ENCODE data around the gene SLC44A5.
"Not testable (repeated sequence)": the region's sequence is repeated elsewhere in the genome, so short reads cannot be mapped to it uniquely, and the experiment has no call there.

Gene SLC44A5

DNA sequence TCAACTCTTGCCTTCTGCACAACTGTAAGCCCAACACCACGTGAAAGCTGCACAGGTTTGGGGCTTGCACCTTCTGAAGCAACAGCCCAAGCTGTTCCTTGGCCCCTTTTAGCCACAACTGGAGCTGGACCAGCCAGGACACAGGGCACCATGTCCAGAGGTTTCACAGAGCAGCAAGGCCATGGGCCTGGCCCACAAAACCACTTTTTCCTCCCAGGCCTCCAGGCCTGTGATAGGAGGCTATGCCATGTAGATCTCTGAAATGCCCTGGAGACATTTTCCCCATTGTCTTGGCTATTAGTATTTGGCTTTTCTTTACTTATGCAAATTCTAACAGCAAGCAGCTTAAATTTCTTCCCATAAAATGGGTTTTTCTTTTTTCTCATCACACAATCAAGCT, 126.1 kb downstream of the SLC44A5 start:
- Histone ChIP-seq H3K9ac (no peak overlapping the region), H3K36me3 (no peaks in the 10 kb centered on the region), H3K27me3 (no peaks in the 10 kb centered on the region), H3K4me3 (no peak overlapping the region; a peak in 1 of 20 replicates), H4K20me1 (no peaks in the 10 kb centered on the region), H3K27ac (no peak overlapping the region), H3K9me3 (replicated peaks in 1 of 11) (peaks cover 13 to 22% (median 18%) of the 10 kb centered on the region in 11 experiments; a peak in 21 of 22 replicates), H3K4me1 (peaks cover 0 to 8% (median 3%) of the 10 kb centered on the region in 10 experiments; a peak in 7 of 20 replicates), H3K4me2 (no peak overlapping the region)
- no peak for TF ChIP-seq Cebpa-rat (IDR thresholded peaks at IDR 0.05)

- H3K9me3 ChIP-seq (replicated peaks in 1 of 11), result peaks cover 13 to 22% (median 18%) of the 10 kb centered on the region in 11 experiments; a peak in 21 of 22 replicates
- no peak overlapping the region for H3K9ac ChIP-seq
- no peaks in the 10 kb centered on the region for H3K27me3 ChIP-seq
- H3K4me1 ChIP-seq, result peaks cover 0 to 8% (median 3%) of the 10 kb centered on the region in 10 experiments; a peak in 7 of 20 replicates
- no peak overlapping the region for H3K4me3 ChIP-seq
- H3K27ac ChIP-seq, result no peak overlapping the region
- no peak for TF ChIP-seq Cebpa-rat (IDR thresholded peaks at IDR 0.05)
- H3K4me2 ChIP-seq, result no peak overlapping the region
- no peaks in the 10 kb centered on the region for H3K36me3 ChIP-seq
- no peaks in the 10 kb centered on the region for H4K20me1 ChIP-seq
These were observed 128.0 kb downstream of the SLC44A5 start for GRCh38 chr1:75482951-75483350.

DNA sequence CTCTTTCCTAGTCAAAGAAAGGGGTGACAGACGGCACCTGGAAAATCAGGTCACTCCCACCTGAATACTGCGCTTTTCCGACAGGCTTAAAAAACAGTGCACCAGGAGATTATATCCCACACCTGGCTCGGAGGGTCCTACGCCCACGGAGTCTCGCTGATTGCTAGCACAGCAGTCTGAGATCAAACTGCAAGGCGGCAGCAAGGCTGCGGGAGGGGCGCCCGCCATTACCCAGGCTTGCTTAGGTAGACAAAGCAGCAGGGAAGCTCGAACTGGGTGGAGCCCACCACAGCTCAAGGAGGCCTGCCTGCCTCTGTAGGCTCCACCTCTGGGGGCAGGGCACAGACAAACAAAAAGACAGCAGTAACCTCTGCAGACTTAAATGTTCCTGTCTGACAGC, 134.4 kb downstream of the SLC44A5 start:
- not testable (repeated sequence) for H3K9me3 ChIP-seq (replicated peaks in 1 of 11); H3K36me3 ChIP-seq; H3K27me3 ChIP-seq; H3K4me2 ChIP-seq; H3K4me3 ChIP-seq; H3K27ac ChIP-seq; H3K9ac ChIP-seq; H4K20me1 ChIP-seq
- peaks cover 0 to 34% (median 7%) of the 10 kb centered on the region in 10 experiments; a peak in 12 of 20 replicates for H3K4me1 ChIP-seq

DNA sequence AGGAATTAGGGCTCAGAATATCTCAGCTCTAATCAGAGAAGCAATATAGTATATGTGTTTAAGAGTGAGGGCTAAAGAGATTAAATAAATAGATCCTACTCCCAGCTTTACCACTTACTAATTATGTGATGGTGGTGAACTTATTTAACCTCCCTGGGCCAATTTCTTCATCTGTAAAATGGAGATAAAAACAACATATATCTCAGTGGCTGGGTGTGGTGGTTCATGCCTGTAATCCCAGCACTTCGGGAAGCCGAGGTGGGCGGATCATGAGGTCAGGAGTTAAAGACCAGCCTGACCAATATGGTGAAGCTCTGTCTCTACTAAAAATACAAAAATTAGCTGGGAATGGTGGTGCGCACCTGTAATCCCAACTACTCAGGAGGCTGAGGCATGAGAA, 135.2 kb downstream of the SLC44A5 start:
- Histone ChIP-seq H3K9me3 (replicated peaks in 1 of 11) (no peaks in the 10 kb centered on the region), H3K4me2 (no peak overlapping the region), H3K4me1 (peaks cover 0 to 42% (median 9%) of the 10 kb centered on the region in 10 experiments; a peak in 12 of 20 replicates), H4K20me1 (no peaks in the 10 kb centered on the region), H3K4me3 (no peak overlapping the region), H3K9ac (no peak overlapping the region), H3K27me3 (no peaks in the 10 kb centered on the region), H3K27ac (no peak overlapping the region), H3K36me3 (no peaks in the 10 kb centered on the region)
- no peak for TF ChIP-seq Cebpa-rat (IDR thresholded peaks at IDR 0.05)

GRCh38 chr1:75472971-75473603, 137.8 kb downstream of the SLC44A5 start:
- Histone ChIP-seq H3K27ac (peak overlapping the region in 4 of 11 experiments; percentile 18 to 66 (median 42); a peak in 6 of 22 replicates), H3K9me3 (replicated peaks in 1 of 11) (no peaks in the 10 kb centered on the region), H4K20me1 (no peaks in the 10 kb centered on the region), H3K4me3 (no peak overlapping the region), H3K36me3 (no peaks in the 10 kb centered on the region), H3K4me1 (peaks cover 0 to 42% (median 9%) of the 10 kb centered on the region in 10 experiments; a peak in 12 of 20 replicates), H3K9ac (peak overlapping the region in 2 of 11 experiments; percentile 0 to 30; a peak in 2 of 22 replicates), H3K4me2 (peak overlapping the region in 3 of 11 experiments; percentile 60 to 66 (median 65); a peak in 7 of 22 replicates), H3K27me3 (no peaks in the 10 kb centered on the region)
- no peak for TF ChIP-seq Cebpa-rat (IDR thresholded peaks at IDR 0.05)

DNA sequence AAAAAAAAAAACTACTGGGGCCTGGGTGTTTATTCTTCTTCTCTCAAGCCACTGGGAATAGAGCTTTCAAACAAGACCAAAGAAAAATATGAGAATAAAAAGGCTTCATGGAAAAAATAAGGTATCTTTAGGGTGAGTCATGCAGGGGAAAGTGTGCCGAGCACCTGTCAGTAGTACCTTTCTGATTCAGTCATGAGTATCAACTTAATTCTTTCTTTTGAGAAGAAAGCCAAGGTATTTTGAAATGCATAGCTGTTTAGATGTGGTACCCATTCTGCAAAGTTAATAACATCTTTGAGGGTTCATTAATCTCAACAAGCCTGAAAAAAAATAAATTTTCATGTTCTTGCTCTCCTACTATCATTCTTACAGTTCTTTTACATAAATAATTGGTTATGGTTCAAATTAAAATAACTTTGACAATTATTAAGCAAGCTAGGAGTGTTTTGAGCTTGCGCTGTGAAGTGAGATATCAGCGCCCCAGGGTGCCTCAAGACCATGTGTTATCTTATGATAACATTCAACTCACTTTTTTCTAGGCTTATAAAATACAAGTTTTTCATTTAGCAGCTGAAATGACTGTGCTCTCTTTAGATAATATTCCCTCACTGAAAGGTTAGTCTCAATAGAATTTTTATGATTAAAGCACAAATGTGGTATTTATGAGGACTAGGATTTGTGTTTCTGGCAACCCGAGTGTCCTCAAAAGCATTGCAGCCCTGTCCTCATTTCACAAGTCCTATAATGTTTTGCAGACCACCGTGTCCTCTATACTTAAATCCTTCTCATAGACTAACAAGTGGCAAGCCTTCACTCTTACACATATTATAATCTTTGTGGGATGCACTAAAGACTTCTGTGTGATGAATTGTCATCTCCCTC, 138.6 kb downstream of the SLC44A5 start:
- Histone ChIP-seq H3K27ac (peak overlapping the region in 4 of 11 experiments; percentile 18 to 66 (median 42); a peak in 6 of 22 replicates), H3K36me3 (no peaks in the 10 kb centered on the region), H3K4me2 (peak overlapping the region in 7 of 11 experiments; percentile 9 to 66 (median 14); a peak in 9 of 22 replicates), H3K9me3 (replicated peaks in 1 of 11) (no peaks in the 10 kb centered on the region), H3K9ac (peak overlapping the region in 2 of 11 experiments; percentile 0 to 30; a peak in 2 of 22 replicates), H3K4me1 (peaks cover 0 to 42% (median 9%) of the 10 kb centered on the region in 10 experiments; a peak in 12 of 20 replicates), H3K27me3 (no peaks in the 10 kb centered on the region), H3K4me3 (no peak overlapping the region), H4K20me1 (no peaks in the 10 kb centered on the region)
- TF ChIP-seq Cebpa-rat (IDR thresholded peaks at IDR 0.05), result no peak

GRCh38 chr1:75471252-75471651, 139.7 kb downstream of the SLC44A5 start:
- Histone ChIP-seq H3K4me2 (peak overlapping the region in 5 of 11 experiments; percentile 10 to 66 (median 60); a peak in 9 of 22 replicates), H3K27ac (0 out of 22 replicates have a peak overlapping the region, but pooled peaks of 1 of the 11 experiments have one; percentile 8), H3K4me1 (peaks cover 0 to 42% (median 9%) of the 10 kb centered on the region in 10 experiments; a peak in 12 of 20 replicates), H3K27me3 (no peaks in the 10 kb centered on the region), H3K9me3 (replicated peaks in 1 of 11) (no peaks in the 10 kb centered on the region), H3K36me3 (no peaks in the 10 kb centered on the region), H4K20me1 (no peaks in the 10 kb centered on the region), H3K9ac (no peak overlapping the region), H3K4me3 (no peak overlapping the region)
- no peak for TF ChIP-seq Cebpa-rat (IDR thresholded peaks at IDR 0.05)

DNA sequence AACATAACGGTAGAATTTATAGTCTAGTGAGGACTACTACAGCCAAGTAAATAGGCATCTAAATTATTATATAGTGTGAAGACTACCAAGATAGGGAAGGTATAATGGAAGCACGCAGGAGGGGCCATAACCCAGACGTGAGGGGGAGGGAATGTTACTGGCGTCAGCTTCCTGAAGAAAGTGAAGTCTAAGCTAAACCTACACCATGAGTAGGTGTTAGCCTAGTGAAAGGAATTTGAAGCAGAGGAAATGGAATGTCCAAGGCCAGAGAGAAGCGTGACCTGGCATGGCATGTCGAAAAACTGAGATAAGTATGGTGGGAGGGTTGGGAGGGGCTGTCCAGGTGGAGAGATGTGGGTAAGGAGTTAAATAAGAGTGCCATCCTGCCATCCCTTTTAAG, 140.5 kb downstream of the SLC44A5 start:
- Histone ChIP-seq H3K27me3 (no peaks in the 10 kb centered on the region), H3K36me3 (no peaks in the 10 kb centered on the region), H3K4me1 (peaks cover 0 to 42% (median 9%) of the 10 kb centered on the region in 10 experiments; a peak in 12 of 20 replicates), H4K20me1 (no peaks in the 10 kb centered on the region), H3K4me3 (no peak overlapping the region), H3K9me3 (replicated peaks in 1 of 11) (no peaks in the 10 kb centered on the region), H3K27ac (no peak overlapping the region), H3K9ac (no peak overlapping the region), H3K4me2 (no peak overlapping the region)
- no peak for TF ChIP-seq Cebpa-rat (IDR thresholded peaks at IDR 0.05)

- no peak overlapping the region for H3K9ac ChIP-seq
- TF ChIP-seq Cebpa-rat (IDR thresholded peaks at IDR 0.05), result no peak
- H3K27me3 ChIP-seq, result no peaks in the 10 kb centered on the region
- no peak overlapping the region for H3K27ac ChIP-seq
- H3K4me2 ChIP-seq, result no peak overlapping the region
- no peaks in the 10 kb centered on the region for H3K9me3 ChIP-seq (replicated peaks in 1 of 11)
- H3K4me3 ChIP-seq, result no peak overlapping the region
- no peaks in the 10 kb centered on the region for H3K36me3 ChIP-seq
- H4K20me1 ChIP-seq, result no peaks in the 10 kb centered on the region
- H3K4me1 ChIP-seq, result peaks cover 0 to 39% (median 9%) of the 10 kb centered on the region in 10 experiments; a peak in 12 of 20 replicates
These were observed 141.2 kb downstream of the SLC44A5 start for GRCh38 chr1:75469586-75470173.

Data from BLaER1 treated with 17β-estradiol and CSF1 and Interleukin-3, amounts not matched to agents 10 nM and 100 nM (cell line).